NCI-H128 (cell line): ENCODE results near the gene P2RX6.
"Not testable (repeated sequence)": the region's sequence is repeated elsewhere in the genome, so short reads cannot be mapped to it uniquely, and the experiment has no call there.

Source experiments
- DNase-seq: peaks from one replicate; lab custom pipeline; 2025; ENCODE audit not compliant: unreplicated experiment; lab: John Stamatoyannopoulos, UW

P2RX6 gene

DNA sequence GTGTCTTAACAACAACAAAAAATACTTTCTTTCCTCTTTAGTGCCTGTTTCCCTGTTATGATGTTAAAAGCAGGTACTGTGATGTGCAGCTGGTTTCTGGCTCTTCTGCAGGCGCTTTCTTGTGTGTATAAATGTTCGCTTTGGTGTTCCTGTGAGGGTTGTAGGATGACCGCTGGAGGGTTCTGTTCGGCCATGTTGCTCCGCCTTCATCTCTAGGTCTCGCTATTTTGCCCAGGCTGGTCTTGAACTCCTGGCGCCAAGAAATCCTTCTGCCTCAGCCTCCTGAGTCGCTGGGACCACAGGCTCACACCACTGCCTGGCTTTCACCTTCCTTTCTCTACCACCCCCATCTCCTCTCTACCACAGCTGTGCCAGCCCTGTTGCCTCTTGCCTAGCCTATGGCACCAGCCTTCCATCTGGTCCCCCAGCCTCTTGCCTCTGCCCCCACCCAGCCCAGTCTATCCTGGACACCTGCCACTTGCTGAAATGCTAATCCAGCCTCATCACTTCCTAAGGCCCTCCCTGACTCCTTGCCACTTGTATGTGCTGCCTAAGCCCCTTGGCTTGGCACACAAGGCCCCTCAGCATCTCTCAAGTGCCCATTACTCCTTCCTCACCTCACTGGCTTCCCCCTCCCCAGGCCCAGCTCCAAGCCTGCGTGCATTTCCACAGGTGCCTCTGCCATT lies 36.3 kb downstream of the P2RX6 start:
- DNase-seq: no peak

GRCh38 chr22:21051831-21052400 lies 37.0 kb downstream of the P2RX6 start:
- DNase-seq: no peak

DNA sequence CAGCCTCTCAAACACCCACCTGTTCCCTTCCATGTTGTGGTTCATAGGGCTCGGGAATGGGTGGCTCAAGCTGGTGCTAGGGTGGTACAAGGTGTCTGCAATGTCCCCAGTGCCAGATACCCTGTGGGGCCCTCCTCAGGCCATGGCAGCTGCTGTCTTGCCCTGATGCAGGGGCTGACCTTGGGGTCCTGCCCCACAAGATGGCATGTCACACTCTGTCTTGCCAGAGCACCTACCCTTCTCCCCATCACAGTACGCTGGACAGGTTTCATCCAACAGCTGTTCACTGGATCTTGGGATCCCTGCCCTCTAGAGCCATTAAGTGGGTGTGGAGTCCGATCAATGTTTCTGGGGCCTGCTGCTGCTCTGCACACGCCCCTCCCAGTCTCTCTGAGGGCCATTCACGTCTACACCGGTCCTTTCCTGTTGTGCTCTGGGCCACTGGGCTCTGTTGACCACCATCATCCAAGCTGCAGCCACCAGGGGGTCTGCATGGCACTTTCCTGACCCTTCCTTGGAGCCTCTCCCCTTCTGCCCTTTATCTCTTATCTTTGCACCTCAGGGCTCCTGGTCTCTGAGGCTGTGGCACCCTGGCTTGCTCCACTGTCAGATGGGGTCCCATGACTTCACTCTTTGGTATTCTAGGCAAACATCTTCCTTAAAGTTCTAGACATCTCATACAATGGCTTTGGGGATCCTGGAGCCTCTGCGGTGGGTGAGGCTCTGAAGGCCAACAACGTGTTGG lies 37.9 kb downstream of the P2RX6 start:
- DNase-seq: no peak

DNA sequence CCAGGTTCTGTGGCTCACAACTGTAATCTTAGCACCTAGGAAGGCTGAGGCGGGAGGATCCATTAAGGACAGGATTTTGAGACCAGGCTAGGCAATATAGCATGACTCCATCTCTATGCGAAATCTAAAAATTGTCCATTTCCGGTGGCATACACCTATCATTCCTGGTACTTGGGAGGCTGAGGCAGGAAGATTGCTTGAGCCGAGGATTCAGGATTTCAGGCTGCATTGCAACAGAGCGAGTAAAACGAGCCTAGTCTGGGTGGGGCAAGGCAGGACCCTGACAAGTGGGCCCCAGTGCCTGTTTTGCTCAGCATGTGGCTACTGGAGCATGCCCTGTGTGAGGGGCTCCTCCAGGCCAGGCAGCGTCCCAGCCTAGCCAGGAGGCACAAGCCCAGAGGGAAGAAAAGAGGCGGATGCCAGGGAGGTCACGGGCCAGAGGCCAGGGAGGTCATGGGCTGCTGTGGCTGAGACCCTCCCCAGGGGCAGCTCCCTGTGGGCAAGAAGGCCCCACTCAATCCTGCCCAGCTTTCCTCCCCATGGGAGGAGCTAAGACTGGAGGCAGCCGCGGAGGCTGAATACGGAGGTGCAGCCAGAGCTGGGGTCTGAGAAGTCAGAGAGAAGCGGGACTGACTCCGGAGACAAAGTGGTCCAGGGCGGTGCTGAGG lies 39.2 kb downstream of the P2RX6 start:
- no peak for DNase-seq

DNA sequence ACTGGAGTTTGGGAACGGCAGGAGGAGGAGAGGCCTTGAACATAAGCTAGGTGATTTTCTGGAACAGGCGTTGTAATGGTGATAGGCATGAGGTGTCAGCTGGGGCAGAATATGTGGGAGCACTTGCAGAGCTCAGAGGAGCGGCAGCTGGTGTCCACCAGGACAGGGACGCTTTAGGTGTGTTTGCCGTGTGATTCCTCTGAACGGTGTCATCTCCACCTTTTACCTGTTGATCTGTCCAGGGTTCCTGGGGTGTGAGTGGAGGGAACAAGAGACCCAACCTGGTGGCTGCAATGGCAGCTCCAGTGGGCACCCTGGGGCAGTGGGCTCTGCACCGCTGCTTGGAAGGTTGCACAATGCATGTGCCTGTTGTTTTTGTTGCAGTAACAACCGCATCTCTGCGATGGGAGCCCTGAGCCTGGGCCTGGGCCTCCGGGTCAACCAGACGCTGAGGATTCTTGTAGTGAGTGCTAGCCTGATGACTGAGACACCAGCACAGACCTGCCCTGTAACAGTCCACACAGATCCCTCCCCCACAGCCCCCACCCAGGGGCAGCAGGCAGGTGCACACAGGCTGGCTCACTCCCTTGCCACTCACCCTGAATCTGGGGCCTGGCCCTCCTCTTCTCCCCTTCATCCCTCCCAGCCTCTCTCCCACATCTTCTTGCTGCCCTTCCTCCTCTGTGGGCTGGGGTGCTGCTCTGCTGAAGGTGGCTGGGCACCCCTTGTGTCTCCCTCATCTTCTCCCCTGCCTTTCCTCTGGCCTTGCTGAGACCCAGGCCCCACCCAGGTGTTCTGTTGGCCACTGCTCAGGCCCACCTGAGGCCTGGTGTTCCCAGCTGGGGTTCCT lies 40.0 kb downstream of the P2RX6 start:
- no peak for DNase-seq

DNA sequence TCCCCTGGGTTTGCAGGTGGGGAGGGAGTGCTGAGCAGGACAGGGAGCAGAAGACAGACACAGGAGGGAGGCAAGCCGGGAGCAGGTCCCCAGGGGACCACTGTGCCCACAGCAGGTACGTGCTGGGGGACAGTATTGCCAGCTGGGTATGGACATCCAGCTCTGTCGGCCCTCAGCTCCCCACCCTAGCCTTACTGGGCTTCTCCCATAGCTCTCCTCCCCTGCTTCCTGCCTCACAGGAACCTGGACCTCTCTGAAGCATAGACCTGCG lies 40.5 kb downstream of the P2RX6 start:
- no peak for DNase-seq

DNA sequence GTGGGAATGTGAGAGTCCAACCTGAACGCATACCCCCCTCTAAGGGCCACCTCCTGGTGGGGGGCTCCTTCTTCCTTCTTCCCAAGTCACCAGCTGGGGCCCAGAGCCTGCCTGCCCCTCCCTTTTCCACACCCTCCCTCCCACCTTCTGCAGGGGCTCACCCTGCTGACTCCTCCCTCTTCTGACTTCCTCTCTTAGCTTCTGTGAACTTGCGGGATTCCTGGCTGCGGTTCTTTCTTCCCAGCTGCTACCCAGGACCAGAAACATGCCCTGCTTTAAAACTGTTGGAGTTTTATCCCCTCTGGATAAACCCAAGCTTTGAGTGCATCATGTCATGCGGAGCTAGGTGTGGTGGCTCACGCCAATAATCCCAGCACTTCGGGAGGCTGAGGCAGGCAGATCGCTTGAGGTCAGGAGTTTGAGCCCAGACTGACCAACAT lies 40.9 kb downstream of the P2RX6 start:
- no peak for DNase-seq

- DNase-seq: not testable (repeated sequence)
Observed at GRCh38 chr22:21060363-21060762, 45.4 kb downstream of the P2RX6 start.

DNA sequence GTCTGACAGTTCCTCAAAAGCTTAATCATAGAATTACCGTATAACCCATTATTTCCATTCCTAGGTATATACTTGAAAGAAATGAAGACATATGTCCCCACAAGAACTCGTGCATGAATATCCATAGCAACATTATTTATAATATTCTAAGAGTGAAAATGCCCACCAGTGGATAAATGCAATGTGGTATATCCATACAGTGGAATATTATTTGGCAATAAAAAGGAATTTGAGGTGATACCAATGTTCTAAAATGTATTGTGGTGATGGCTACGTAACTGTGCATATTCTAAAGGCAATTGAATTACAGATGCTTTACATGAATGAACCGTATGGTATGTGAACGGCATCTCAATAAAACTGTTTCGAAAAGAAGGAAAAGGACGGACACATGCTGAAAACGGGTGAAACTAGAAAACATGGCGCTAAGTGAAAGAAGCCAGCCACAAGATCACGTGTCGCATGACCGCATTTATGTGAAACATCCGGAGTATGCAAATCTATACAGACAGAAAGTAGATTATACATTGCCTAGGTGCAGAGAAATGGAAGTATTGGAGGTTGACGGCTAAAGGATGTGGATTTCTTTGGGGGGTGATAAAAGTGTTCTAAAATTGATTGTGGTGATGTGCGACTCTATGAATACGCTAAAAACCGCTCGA lies 46.8 kb downstream of the P2RX6 start:
- not testable (repeated sequence) for DNase-seq

- not testable (repeated sequence) for DNase-seq
Observed at GRCh38 chr22:21064425-21064824, 49.5 kb downstream of the P2RX6 start.

GRCh38 chr22:21064917-21065864 lies 50.2 kb downstream of the P2RX6 start:
- DNase-seq: no peak

DNA sequence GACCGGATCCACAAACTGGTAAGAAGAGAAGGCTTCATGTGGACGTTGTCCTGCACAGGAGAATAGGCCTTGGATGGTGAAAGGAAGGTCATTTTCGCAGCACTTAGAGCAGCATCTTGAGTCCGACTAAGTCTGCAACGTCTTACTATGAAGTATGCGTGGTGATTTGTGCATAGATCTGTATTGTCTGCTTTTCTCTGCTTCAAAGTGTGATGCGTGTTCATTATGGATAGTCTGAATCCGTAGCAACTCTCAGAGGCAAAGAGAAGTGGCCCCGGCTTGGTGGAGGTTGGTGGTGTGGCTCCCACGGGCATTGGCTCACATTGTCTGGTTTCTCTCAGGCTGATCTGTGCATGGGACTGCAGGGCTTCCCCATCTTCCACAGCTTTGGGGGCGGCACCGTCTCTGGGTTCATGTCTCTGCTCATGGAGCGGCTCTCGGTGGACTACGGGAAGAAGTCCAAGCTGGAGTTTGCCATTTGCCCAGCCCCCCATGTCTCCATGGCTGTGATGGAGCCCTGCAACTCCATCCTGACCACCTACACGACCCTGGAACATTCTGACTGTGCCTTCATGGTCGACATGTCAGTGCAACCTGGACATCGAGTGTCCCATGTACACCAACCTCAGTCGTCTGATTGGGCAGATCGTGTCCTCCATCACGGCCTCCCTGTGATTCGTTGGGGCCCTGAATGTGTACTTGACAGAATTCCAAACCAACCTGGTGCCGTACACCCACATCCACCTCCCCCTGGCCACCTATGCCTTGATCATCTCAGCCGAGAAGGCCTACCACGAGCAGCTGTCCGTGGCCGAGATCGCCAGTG lies 52.3 kb downstream of the P2RX6 start:
- no peak for DNase-seq

DNA sequence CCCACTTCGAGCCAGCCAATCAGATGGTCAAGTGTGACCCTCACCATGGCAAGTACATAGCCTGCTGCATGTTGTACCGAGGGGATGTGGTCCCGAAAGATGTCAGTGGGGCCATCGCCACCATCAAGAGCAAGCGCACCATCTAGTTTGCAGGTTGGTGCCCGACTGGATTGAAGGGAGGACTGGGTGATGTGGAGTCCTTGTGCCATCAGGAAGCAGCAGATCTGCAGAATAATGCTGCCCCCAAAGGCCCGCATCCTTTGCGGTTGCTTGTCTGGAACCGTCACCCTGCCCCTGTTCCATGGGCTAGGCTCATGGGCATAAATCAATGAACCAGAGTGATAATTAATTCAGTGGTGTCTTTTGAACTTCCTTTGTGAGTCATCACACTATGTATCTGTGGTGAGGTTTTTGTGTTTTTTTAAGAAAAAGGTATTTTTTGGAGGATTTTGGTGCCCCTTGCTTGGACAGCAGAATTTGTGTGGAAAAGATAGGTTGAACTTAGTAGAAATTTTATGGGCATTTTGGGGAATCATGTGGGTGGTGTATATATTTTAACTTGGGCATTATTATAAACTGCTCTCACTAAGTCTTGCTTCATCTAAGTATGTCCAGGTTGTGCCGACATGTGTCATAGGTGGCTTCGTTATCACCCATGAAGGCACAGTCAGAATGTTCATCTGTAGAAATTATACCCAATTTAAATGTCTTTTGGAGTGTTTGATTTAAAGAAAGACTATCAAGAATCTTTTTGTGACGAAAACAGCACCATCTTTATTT lies 53.1 kb downstream of the P2RX6 start:
- no peak for DNase-seq

DNA sequence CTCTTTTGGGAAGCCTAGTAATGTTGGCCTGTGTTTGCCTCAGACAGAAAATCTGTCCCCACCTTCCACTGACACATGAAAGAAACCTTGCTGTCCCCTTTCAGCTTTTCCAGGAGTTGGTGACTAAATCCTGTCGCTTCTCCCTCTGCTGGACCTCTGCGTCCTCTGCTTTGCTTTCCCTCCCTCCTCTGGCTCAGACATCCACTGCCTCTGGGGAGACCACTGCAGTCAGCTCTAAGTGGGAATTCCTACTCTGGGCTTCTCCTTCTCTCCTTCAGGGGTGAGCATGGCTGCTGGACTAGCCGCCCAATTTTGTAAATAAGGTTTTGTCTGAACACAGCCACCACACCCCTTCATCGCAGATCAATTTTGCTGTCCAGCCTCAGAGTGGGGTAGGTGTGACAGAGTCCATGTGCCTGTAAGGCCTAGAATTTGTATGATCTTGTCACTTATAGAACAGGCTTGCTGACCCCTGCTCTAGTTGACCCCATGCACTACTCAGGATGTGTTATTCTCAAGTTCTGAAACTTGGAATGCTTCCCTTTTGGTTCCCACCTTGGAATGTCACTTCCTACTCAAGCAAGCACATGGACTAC lies 53.8 kb downstream of the P2RX6 start:
- no peak for DNase-seq

DNA sequence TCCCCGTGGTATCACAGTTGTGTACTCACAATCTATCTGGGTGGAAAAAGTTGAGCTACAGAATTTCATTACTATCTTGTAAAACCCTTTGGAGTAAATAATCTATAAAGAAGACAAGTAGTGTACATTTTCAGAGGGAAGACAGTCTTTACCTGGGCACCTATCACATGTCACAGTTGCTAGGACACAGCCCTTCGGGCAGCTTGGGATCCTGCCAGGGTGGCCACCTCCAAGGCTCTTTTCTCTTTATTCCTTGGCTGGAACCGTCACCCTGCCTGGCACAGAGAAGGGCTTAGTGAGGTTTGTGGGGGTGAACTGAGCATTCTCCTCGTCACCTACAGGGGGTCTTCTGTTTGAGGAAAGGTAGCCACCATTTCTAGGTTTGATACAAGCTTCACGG lies 54.4 kb downstream of the P2RX6 start:
- DNase-seq: no peak

DNA sequence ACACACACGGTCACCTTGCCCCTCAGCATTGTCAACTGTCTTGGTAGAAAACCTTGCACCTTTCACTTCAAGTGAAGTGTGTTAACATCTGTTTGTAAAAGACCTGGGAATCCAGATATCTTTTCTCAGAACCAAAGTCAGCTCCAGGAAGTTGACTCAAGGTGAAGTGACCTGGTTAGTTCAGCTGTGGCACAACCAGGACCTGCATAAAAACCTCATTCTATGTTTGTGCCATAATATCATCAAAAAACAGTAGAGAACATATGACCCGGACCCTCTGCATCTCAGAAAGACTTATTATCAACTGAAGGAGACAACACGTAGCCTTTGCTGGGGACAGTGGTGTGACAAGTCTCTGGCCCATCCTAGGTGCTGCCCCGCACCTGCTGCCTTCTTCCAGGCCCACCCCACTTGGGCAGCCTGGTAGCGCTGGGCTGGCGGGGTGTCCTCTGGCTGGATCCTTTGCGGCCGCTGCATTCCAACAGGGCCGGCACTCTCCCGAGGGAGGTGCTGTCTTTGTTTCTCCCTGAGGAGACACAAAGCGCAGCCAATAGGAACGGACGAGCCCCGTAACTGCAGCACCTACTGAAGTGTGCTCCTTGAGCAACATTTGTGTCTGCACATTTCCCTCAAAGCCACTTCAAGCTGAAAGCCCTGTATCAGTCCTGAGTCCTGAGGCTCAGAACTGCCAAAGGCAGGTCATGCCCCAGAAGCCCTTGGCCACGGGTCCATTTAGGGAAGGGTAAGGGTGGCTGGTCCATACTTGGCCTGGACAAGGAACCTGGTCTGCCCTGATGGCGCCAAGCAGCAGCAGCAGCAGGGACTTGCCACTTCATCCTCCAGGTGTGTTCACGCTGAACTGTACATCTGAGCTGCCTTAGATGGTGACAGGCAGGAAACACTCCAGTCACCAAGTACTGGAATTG lies 56.0 kb downstream of the P2RX6 start:
- DNase-seq: no peak
